Hepatocyte (in vitro differentiated cells): Measurements from ENCODE around the gene SLC12A7.

Experiments used
- CTCF ChIP-seq: fragments of 200-600 bp; sonication (generic); IDR thresholded peaks from 2 replicates; pipeline ENCODE4 v1.5.1; 2016; ENCODE audit warnings: antibody characterized with exemption, mild to moderate bottlenecking; ENCODE audit not compliant: poor library complexity
- EZH2phosphoT487 ChIP-seq: fragments of 200-600 bp; sonication (generic); IDR thresholded peaks from one replicate; pipeline ENCODE4 v1.6.1; 2018; ENCODE audit warnings: antibody characterized with exemption, mild to moderate bottlenecking, low read depth, moderate library complexity; ENCODE audit not compliant: unreplicated experiment, severe bottlenecking

GRCh38 chr5:1098986-1099597, 12.8 kb downstream of the SLC12A7 start:
- TF ChIP-seq CTCF = no peak
- TF ChIP-seq EZH2phosphoT487 = no peak
